Esophagus (tissue), 2 donors: Measurements from ENCODE around the gene ARL2. TPM values are rescaled to one million over a fixed set of nuclear protein-coding genes. Genes with fewer than 3 reads are reported as not detected.
"Not testable (repeated sequence)": the region's sequence is repeated elsewhere in the genome, so short reads cannot be mapped to it uniquely, and the experiment has no call there.

Experiments
- H3K27ac ChIP-seq, 2 donors: one replicate each; pipeline ENCODE4 v1.5.1; 2013; ENCODE audit warnings: low read depth in 2 of 2, mild to moderate bottlenecking in 2 of 2, inconsistent platforms in 1 of 2, low read length in 1 of 2, moderate library complexity in 1 of 2
- H3K27me3 ChIP-seq, 2 donors: one replicate each; pipeline ENCODE4 v1.6.1; 2013; ENCODE audit warnings: low read length in 2 of 2, control low read depth in 1 of 2, mild to moderate bottlenecking in 1 of 2; ENCODE audit not compliant: insufficient read depth in 2 of 2, control insufficient read depth in 1 of 2
- H3K36me3 ChIP-seq, 2 donors: one replicate each; pipeline ENCODE4 v1.6.1; 2013; ENCODE audit warnings: low read length in 1 of 2; ENCODE audit not compliant: control insufficient read depth in 2 of 2, insufficient read depth in 2 of 2
- H3K4me1 ChIP-seq, 2 donors: one replicate each; pipeline ENCODE4 v1.6.1; 2013; ENCODE audit warnings: low read length in 1 of 2; ENCODE audit not compliant: control insufficient read depth in 2 of 2, insufficient read depth in 2 of 2
- H3K4me3 ChIP-seq, 2 donors: one replicate each; pipeline ENCODE4 v1.5.1; 2013; ENCODE audit warnings: low read length in 2 of 2, mild to moderate bottlenecking in 2 of 2, low read depth in 1 of 2, moderate library complexity in 1 of 2
- H3K9me3 ChIP-seq, 2 donors: one replicate each; pipeline ENCODE4 v1.6.1; 2013; ENCODE audit warnings: mild to moderate bottlenecking in 2 of 2, low read depth in 1 of 2, low read length in 1 of 2, moderate library complexity in 1 of 2; ENCODE audit not compliant: control insufficient read depth in 2 of 2, insufficient read depth in 1 of 2
- WGBS, 2 donors: extraction: QIAGEN DNeasy Blood & Tissue Kit; methylation state at CpG; one replicate each; pipeline ENCODE4 v1.1.7; 2013; 5-methylcytosine and 5-hydroxymethylcytosine counted together
- polyA plus RNA-seq, 2 donors: library from polyadenylated mRNA; stranded (reverse); fragments of 200-250 nt; gene quantifications; one replicate each; pipeline ENCODE4 v1.2.3, GENCODE V29; 2013
- donor health status: healthy with polysubstance abuse.
- donor health status: Bipolar disorder and iron deficiency.

The ARL2 gene
- polyA plus RNA-seq, result 10 to 100 TPM; 44.5 to 68.6 TPM

- peak within 1 kb of the TSS; percentile 61 to 75 for H3K4me3 ChIP-seq
- no peaks in the 10 kb centered on the region for H3K27me3 ChIP-seq
- H3K27ac ChIP-seq, result peak within 1 kb of the TSS; percentile 96 to 98
- H3K36me3 ChIP-seq, result peaks cover 4 to 7% of the 10 kb centered on the region in 2 donors
- no peaks in the 10 kb centered on the region for H3K9me3 ChIP-seq
- H3K4me1 ChIP-seq, result peaks cover 0 to 7% of the 10 kb centered on the region in 2 donors
- WGBS, 2 donors, result 0 to 1% methylated on average over 74 to 96 of the region's 96 CpGs
Observed at GRCh38 chr11:65013888-65014725, at the start of gene ARL2. Gene ARL2, plus strand, starts transcription at chr11:65014160. Its CDS starts 48 bp downstream, at chr11:65014208.

- H3K27me3 ChIP-seq, result no peaks in the 10 kb centered on the region
- peaks cover 0 to 2% of the 10 kb centered on the region in 2 donors for H3K9me3 ChIP-seq
- no peak overlapping the region for H3K4me3 ChIP-seq
- peaks cover 0 to 4% of the 10 kb centered on the region in 2 donors for H3K4me1 ChIP-seq
- H3K27ac ChIP-seq, result no peak overlapping the region
- H3K36me3 ChIP-seq, result no peaks in the 10 kb centered on the region
- WGBS, 2 donors, result 93 to 94% methylated on average over 3 of the region's 3 CpGs
Observed at GRCh38 chr11:64967375-64967774, 46.6 kb upstream of the ARL2 start.

- peaks cover 0 to 4% of the 10 kb centered on the region in 2 donors for H3K4me1 ChIP-seq
- H3K27ac ChIP-seq, result peak overlapping the region; percentile 5 to 83
- H3K9me3 ChIP-seq, result peaks cover 0 to 2% of the 10 kb centered on the region in 2 donors
- no peaks in the 10 kb centered on the region for H3K27me3 ChIP-seq
- no peaks in the 10 kb centered on the region for H3K36me3 ChIP-seq
- H3K4me3 ChIP-seq, result no peak overlapping the region
- 29 to 37% methylated on average over 5 of the region's 5 CpGs for WGBS, 2 donors
Observed at GRCh38 chr11:64969209-64969608, 44.8 kb upstream of the ARL2 start.

GRCh38 chr11:64970731-64971151, 43.2 kb upstream of the ARL2 start:
- Histone ChIP-seq H3K4me1 (peaks cover 0 to 4% of the 10 kb centered on the region in 2 donors), H3K36me3 (no peaks in the 10 kb centered on the region), H3K4me3 (no peak overlapping the region), H3K27me3 (no peaks in the 10 kb centered on the region), H3K9me3 (peaks cover 0 to 2% of the 10 kb centered on the region in 2 donors), H3K27ac (peak overlapping the region; percentile 79 to 83)
- WGBS, 2 donors, result 39 to 51% methylated on average over 8 of the region's 8 CpGs

GRCh38 chr11:64971421-64972233, 42.3 kb upstream of the ARL2 start, which contains the start of gene MAJIN:
Gene MAJIN, minus strand, starts transcription at chr11:64972108. Its CDS starts 12,703 bp downstream, at chr11:64959405.
- Histone ChIP-seq H3K4me1 (peaks cover 0 to 4% of the 10 kb centered on the region in 2 donors), H3K27me3 (no peaks in the 10 kb centered on the region), H3K27ac (peak within 1 kb of the TSS; percentile 79 to 83), H3K36me3 (no peaks in the 10 kb centered on the region), H3K9me3 (peaks cover 0 to 2% of the 10 kb centered on the region in 2 donors), H3K4me3 (peak within 1 kb of the TSS; percentile 16 to 31)
- WGBS, 2 donors, result 19 to 29% methylated on average over 66 to 69 of the region's 69 CpGs

- H3K36me3 ChIP-seq, result no peaks in the 10 kb centered on the region
- peaks cover 0 to 2% of the 10 kb centered on the region in 2 donors for H3K9me3 ChIP-seq
- no peak overlapping the region for H3K27ac ChIP-seq
- 74 to 76% methylated on average over 5 of the region's 5 CpGs for WGBS, 2 donors
- H3K27me3 ChIP-seq, result no peaks in the 10 kb centered on the region
- peaks cover 0 to 4% of the 10 kb centered on the region in 2 donors for H3K4me1 ChIP-seq
- H3K4me3 ChIP-seq, result no peak overlapping the region
Observed at GRCh38 chr11:64974124-64974523, 39.8 kb upstream of the ARL2 start.

- Histone ChIP-seq H3K4me1 (peaks cover 0 to under 1% of the 10 kb centered on the region in 2 donors), H3K27me3 (no peaks in the 10 kb centered on the region), H3K4me3 (no peak overlapping the region), H3K27ac (no peak overlapping the region), H3K9me3 (peaks cover 0 to 2% of the 10 kb centered on the region in 2 donors), H3K36me3 (no peaks in the 10 kb centered on the region)
- 55 to 72% methylated on average over 2 of the region's 2 CpGs for WGBS, 2 donors
Observed at GRCh38 chr11:64976651-64977050, 37.3 kb upstream of the ARL2 start.

- H3K4me1 ChIP-seq, H3K9me3 ChIP-seq, H3K36me3 ChIP-seq, H3K4me3 ChIP-seq, H3K27me3 ChIP-seq, H3K27ac ChIP-seq: not testable (repeated sequence)
- 74 to 91% methylated on average over 5 of the region's 5 CpGs for WGBS, 2 donors
Observed at GRCh38 chr11:64983339-64983738, 30.6 kb upstream of the ARL2 start.

- Histone ChIP-seq H3K4me1 (peaks cover 0 to 2% of the 10 kb centered on the region in 2 donors), H3K9me3 (no peaks in the 10 kb centered on the region), H3K36me3 (peaks cover 0 to 2% of the 10 kb centered on the region in 2 donors), H3K27me3 (no peaks in the 10 kb centered on the region), H3K27ac (no peak overlapping the region), H3K4me3 (no peak overlapping the region)
- 79 to 82% methylated on average over 6 of the region's 6 CpGs for WGBS, 2 donors
Observed at GRCh38 chr11:64987998-64988854, 25.7 kb upstream of the ARL2 start.
